Body of pancreas (tissue), 4 donors: ENCODE measurements around the gene ACTA1.

Source experiments
- CTCF ChIP-seq, 7 experiments: fragments of 450-650 bp in 4 of 7; fragments of 200-600 bp in 3 of 7; sonication (generic) in 3 of 7; IDR thresholded peaks; one replicate each; pipeline ENCODE4 v1.5.1; 2016 to 2019; ENCODE audit warnings: antibody characterized with exemption in 7 of 7
- POLR2A ChIP-seq, 3 donors: fragments of 450-650 bp; IDR thresholded peaks; one replicate each; pipeline ENCODE4 v1.6.1; 2016; ENCODE audit warnings: antibody characterized with exemption in 3 of 3, mild to moderate bottlenecking in 2 of 3

- TF ChIP-seq POLR2A (IDR thresholded peaks at IDR 0.05): no peak
- no peak for TF ChIP-seq CTCF (IDR thresholded peaks at IDR 0.05)
These were observed 3.5 kb upstream of the ACTA1 start for GRCh38 chr1:229437443-229437842.
